H1 (cell line): ENCODE data around the gene WASL. TPM values are rescaled to one million over a fixed set of nuclear protein-coding genes. Genes with fewer than 3 reads are reported as not detected.
A peak's percentile ranks its signal among the peaks of the same experiment; 100 is the strongest.

Experiments
- CTCF ChIA-PET: fragments of 300-600 bp; sonication (Branson Sonifier 250); formaldehyde crosslinking; loops from one replicate; lab custom pipeline; 2021; ENCODE audit not compliant: partially characterized antibody; lab: Charles Lee
- POLR2A ChIA-PET: fragments of 300-600 bp; sonication (Branson Sonifier 250); formaldehyde crosslinking; loops from one replicate; lab custom pipeline; 2021; ENCODE audit warnings: inconsistent platforms; ENCODE audit not compliant: partially characterized antibody; lab: Charles Lee
- DNase-seq, 2 experiments: peaks; one replicate each; pipeline versions ENCODE4 v3.0.0 to v3.0.0-alpha.2; 2010 to 2022; ENCODE audit warnings: low spot score in 2 of 2, low read depth in 1 of 2, mixed read lengths in 1 of 2
- FAIRE-seq: peaks from 2 replicates; lab custom pipeline; 2011; peaks lifted over from hg19 to GRCh38; lab: Jason Lieb, UNC
- H2AFZ ChIP-seq: 2 replicates; pipeline ENCODE4 v1.8.1; 2012; ENCODE audit warnings: low read length, inconsistent platforms
- H2AK5ac ChIP-seq: 2 replicates; pipeline ENCODE4 v1.6.1; 2013; ENCODE audit warnings: low read depth, low read length
- H2BK120ac ChIP-seq: replicated peaks from 2 replicates; pipeline ENCODE3; 2013; ENCODE audit warnings: low read depth, low read length, inconsistent platforms
- H2BK12ac ChIP-seq: 2 replicates; pipeline ENCODE4 v1.6.1; 2013; ENCODE audit warnings: low read depth, low read length
- H2BK15ac ChIP-seq: 2 replicates; pipeline ENCODE4 v1.6.1; 2013; ENCODE audit warnings: low read length
- H2BK20ac ChIP-seq: 2 replicates; pipeline ENCODE4 v1.6.1; 2013; ENCODE audit warnings: low read length
- H2BK5ac ChIP-seq: 2 replicates; pipeline ENCODE4 v1.6.1; 2013; ENCODE audit warnings: low read depth, low read length
- H3K14ac ChIP-seq: 2 replicates; pipeline ENCODE4 v1.6.1; 2013; ENCODE audit warnings: inconsistent platforms; ENCODE audit not compliant: insufficient read length
- H3K18ac ChIP-seq: 2 replicates; pipeline ENCODE4 v1.6.1; 2013; ENCODE audit warnings: low read length; ENCODE audit errors: extremely low read depth
- H3K23ac ChIP-seq: 2 replicates; pipeline ENCODE4 v1.6.1; 2013; ENCODE audit warnings: inconsistent platforms; ENCODE audit not compliant: insufficient read length
- H3K23me2 ChIP-seq: 2 replicates; pipeline ENCODE4 v1.6.1; 2013; ENCODE audit warnings: low read depth, low read length
- H3K27ac ChIP-seq: 2 replicates; pipeline ENCODE4 v1.6.1; 2011; ENCODE audit warnings: low read depth, low read length, inconsistent platforms
- H3K27me3 ChIP-seq, 4 experiments: replicated peaks in 1 of 4; 1 replicate in 1 of 4; 2 replicates in 3 of 4; pipeline versions ENCODE4 v1.6.1 to v1.8.1; 2011 to 2013; ENCODE audit warnings: low read length in 3 of 4, mild to moderate bottlenecking in 3 of 4, inconsistent platforms in 2 of 4, mixed read lengths in 2 of 4, moderate library complexity in 1 of 4; ENCODE audit not compliant: control insufficient read depth in 3 of 4, insufficient read depth in 3 of 4; ENCODE audit errors: extremely low read depth in 1 of 4
- H3K36me3 ChIP-seq, 4 experiments: 2 replicates each; pipeline versions ENCODE4 v1.6.1 to v1.8.1; 2011 to 2013; ENCODE audit warnings: mild to moderate bottlenecking in 4 of 4, low read length in 3 of 4, moderate library complexity in 2 of 4, control low read depth in 1 of 4, inconsistent platforms in 1 of 4; ENCODE audit not compliant: insufficient read depth in 4 of 4, control insufficient read depth in 2 of 4
- H3K4ac ChIP-seq: replicated peaks from 2 replicates; pipeline ENCODE3; 2013; ENCODE audit warnings: low read length, low read depth, mixed read lengths, inconsistent platforms; ENCODE audit not compliant: insufficient read length
- H3K4me1 ChIP-seq, 4 experiments: replicated peaks in 1 of 4; 1 replicate in 1 of 4; 2 replicates in 3 of 4; pipeline versions ENCODE4 v1.6.1 to v1.8.1; 2011 to 2013; ENCODE audit warnings: low read length in 3 of 4, inconsistent platforms in 2 of 4, mixed read lengths in 1 of 4; ENCODE audit not compliant: insufficient read depth in 4 of 4, control insufficient read depth in 3 of 4
- H3K4me2 ChIP-seq, 2 experiments: 2 replicates each; pipeline versions ENCODE4 v1.6.1 to v1.8.1; 2011 to 2013; ENCODE audit warnings: low read depth in 2 of 2, low read length in 2 of 2, control low read depth in 1 of 2, inconsistent platforms in 1 of 2, mild to moderate bottlenecking in 1 of 2; ENCODE audit not compliant: insufficient read depth in 1 of 2
- H3K4me3 ChIP-seq, 4 experiments: fragments of 200-600, 300-600 bp in 1 of 4; sonication (generic), shearing (Covaris generic), sonication (Bioruptor Twin) in 1 of 4; 2 replicates each; pipeline versions ENCODE4 v1.5.1 to v1.8.1; 2011 to 2016; ENCODE audit warnings: low read length in 4 of 4, low read depth in 3 of 4, control low read depth in 2 of 4, inconsistent platforms in 2 of 4, mild to moderate bottlenecking in 2 of 4, mixed read lengths in 1 of 4, moderate library complexity in 1 of 4; ENCODE audit not compliant: insufficient read depth in 2 of 4; ENCODE audit errors: extremely low read depth in 1 of 4
- H3K56ac ChIP-seq: replicated peaks from 2 replicates; pipeline ENCODE3; 2013; ENCODE audit warnings: low read depth, mild to moderate bottlenecking, mixed read lengths, low read length, inconsistent platforms; ENCODE audit not compliant: insufficient read length
- H3K79me1 ChIP-seq: 2 replicates; pipeline ENCODE4 v1.6.1; 2013; ENCODE audit warnings: low read depth, low read length, control low read depth
- H3K79me2 ChIP-seq, 2 experiments: 2 replicates each; pipeline versions ENCODE4 v1.6.1 to v1.8.1; 2012 to 2013; ENCODE audit warnings: low read length in 2 of 2, mild to moderate bottlenecking in 2 of 2, inconsistent platforms in 1 of 2; ENCODE audit not compliant: insufficient read depth in 2 of 2, control insufficient read depth in 1 of 2
- H3K9ac ChIP-seq, 4 experiments: replicated peaks in 1 of 4; 1 replicate in 1 of 4; 2 replicates in 3 of 4; pipeline versions ENCODE4 v1.6.1 to v1.8.1; 2011 to 2013; ENCODE audit warnings: low read depth in 3 of 4, low read length in 3 of 4, control low read depth in 2 of 4, mild to moderate bottlenecking in 2 of 4, moderate library complexity in 2 of 4, inconsistent platforms in 1 of 4; ENCODE audit errors: extremely low read depth in 1 of 4
- H3K9me3 ChIP-seq, 2 experiments: 2 replicates each; pipeline versions ENCODE4 v1.6.1 to v1.8.1; 2012 to 2013; ENCODE audit warnings: mild to moderate bottlenecking in 2 of 2, moderate library complexity in 2 of 2, control low read depth in 1 of 2, inconsistent platforms in 1 of 2, low read depth in 1 of 2, low read length in 1 of 2, mixed read lengths in 1 of 2; ENCODE audit not compliant: insufficient read depth in 2 of 2
- H4K20me1 ChIP-seq, 2 experiments: replicated peaks in 1 of 2; 2 replicates each; pipeline versions ENCODE3 to v1.8.1; 2011 to 2013; ENCODE audit warnings: inconsistent platforms in 2 of 2, low read length in 2 of 2, mild to moderate bottlenecking in 1 of 2; ENCODE audit not compliant: insufficient read depth in 2 of 2, control insufficient read depth in 1 of 2
- H4K5ac ChIP-seq: 2 replicates; pipeline ENCODE4 v1.6.1; 2013; ENCODE audit warnings: low read length, low read depth, mixed read lengths, inconsistent platforms; ENCODE audit not compliant: insufficient read length
- H4K8ac ChIP-seq: 2 replicates; pipeline ENCODE4 v1.8.0; 2013; ENCODE audit warnings: mild to moderate bottlenecking, moderate library complexity, low read length, inconsistent platforms; ENCODE audit not compliant: insufficient read depth; ENCODE audit errors: extremely low read depth
- H4K91ac ChIP-seq: replicated peaks from 2 replicates; pipeline ENCODE3; 2013; ENCODE audit warnings: low read length, mixed read lengths, inconsistent platforms; ENCODE audit not compliant: insufficient read length
- GTF2F1 ChIP-seq: IDR thresholded peaks from 2 replicates; pipeline ENCODE4 v1.6.1; 2012; ENCODE audit warnings: low read depth, low read length, improper control_type of control experiment, borderline replicate concordance
- HDAC6 ChIP-seq: IDR thresholded peaks from one replicate; pipeline ENCODE4 v1.7.1; 2012; ENCODE audit warnings: low read depth, mild to moderate bottlenecking, inconsistent platforms, low read length, moderate library complexity
- JUND ChIP-seq: IDR thresholded peaks from 2 replicates; pipeline ENCODE4 v1.6.1; 2011; ENCODE audit warnings: mild to moderate bottlenecking, improper control_type of control experiment, low read length
- POU5F1 ChIP-seq: IDR thresholded peaks from 2 replicates; pipeline ENCODE4 v1.6.1; 2011; ENCODE audit warnings: low read depth, mild to moderate bottlenecking, low read length, moderate library complexity
- SP4 ChIP-seq: IDR thresholded peaks from 2 replicates; pipeline ENCODE4 v1.6.1; 2012; ENCODE audit warnings: low read length, inconsistent platforms
- WGBS, 2 experiments: shearing (Covaris generic) in 1 of 2; methylation state at CpG; one replicate each; pipeline versions ENCODE4 v1.1.6 to v1.1.7; 2013 to 2015; ENCODE audit warnings: low lambda C conversion rate in 2 of 2, mixed read lengths in 2 of 2, inconsistent platforms in 1 of 2, low coverage in 1 of 2, missing lambda C conversion rate in 1 of 2; ENCODE audit not compliant: insufficient replicate concordance in 2 of 2, insufficient coverage in 1 of 2, insufficient read length in 1 of 2; ENCODE audit errors: extremely low coverage in 1 of 2, missing lambda C conversion rate in 1 of 2; 5-methylcytosine and 5-hydroxymethylcytosine counted together
- polyA plus RNA-seq, 7 experiments: library from polyadenylated mRNA; depleted of rRNA in 3 of 7; stranded (reverse) in 5 of 7; unstranded in 2 of 7; fragments of >200 nt in 5 of 7; fragments of 200-250 nt in 2 of 7; gene quantifications; 1 replicate in 5 of 7; 2 replicates in 1 of 7; 4 replicates in 1 of 7; pipeline versions ENCODE4 v1.2.1 to v1.2.3, GENCODE V29; 2011 to 2013; ENCODE audit warnings: missing spikeins in 2 of 7, mixed read lengths in 2 of 7
- total RNA-seq: library from RNA; stranded (reverse); fragmentation: NEBNext Ultra II Directional; extraction: Animal tissue kit (Norgen Biotek cat#: 25700); gene quantifications from 2 replicates; pipeline ENCODE4 v1.2.1, GENCODE V29; 2021
- TF ChIP-seq, protein P1 (sequence below), 3 experiments: IDR thresholded peaks; 1 replicate in 2 of 3; 2 replicates in 1 of 3; pipeline versions ENCODE4 v1.5.1 to v1.6.1; 2011; ENCODE audit warnings: low read length in 3 of 3, mild to moderate bottlenecking in 3 of 3, inconsistent platforms in 2 of 3, low read depth in 1 of 3, moderate library complexity in 1 of 3; ENCODE audit not compliant: insufficient read depth in 1 of 3; ENCODE audit errors: control extremely low read depth in 1 of 3
- TF ChIP-seq, protein P2 (sequence below): IDR thresholded peaks from 2 replicates; pipeline ENCODE4 v1.6.1; 2011; ENCODE audit warnings: low read depth, mild to moderate bottlenecking, low read length; ENCODE audit not compliant: insufficient read depth

Gene WASL
- total and polyA plus RNA-seq, 2 of the 8 experiments (the other 6 are each of a cell fraction or from before 2014, with no cell fraction given), result 7.7 to 38.9 TPM

GRCh38 chr7:123716877-123717276 is 31.9 kb downstream of the WASL start:
- Histone ChIP-seq H3K9me3 (no peaks in the 10 kb centered on the region; a peak in 1 of 4 replicates), H3K27ac (no peak overlapping the region), H2BK12ac (no peak overlapping the region), H4K8ac (no peak overlapping the region), H3K56ac (no peak overlapping the region), H3K36me3 (peaks cover 0 to 6% (median 0%) of the 10 kb centered on the region in 4 experiments; a peak in 1 of 8 replicates), H4K5ac (no peak overlapping the region), H3K4ac (no peak overlapping the region), H2AK5ac (no peak overlapping the region), H3K14ac (no peak overlapping the region), H3K4me1 (peaks cover 0 to 3% (median 1%) of the 10 kb centered on the region in 4 experiments; a peak in 2 of 7 replicates), H4K20me1 (peaks cover 0 to 2% of the 10 kb centered on the region in 2 experiments), H3K18ac (no peak overlapping the region), H2BK20ac (no peak overlapping the region), H3K4me2 (no peak overlapping the region), H4K91ac (no peak overlapping the region), H3K23ac (no peak overlapping the region), H3K9ac (no peak overlapping the region), H3K4me3 (no peak overlapping the region), H3K79me2 (peaks cover 3 to 98% of the 10 kb centered on the region in 2 experiments; a peak in 3 of 4 replicates), H2BK5ac (no peak overlapping the region), H3K27me3 (no peaks in the 10 kb centered on the region), H3K23me2 (no peaks in the 10 kb centered on the region; the same call in 1 of the 2 replicates), H2AFZ (no peak overlapping the region), H2BK120ac (no peak overlapping the region), H3K79me1 (peaks cover 2% of the 10 kb centered on the region), H2BK15ac (no peak overlapping the region)
- ChIA-PET POLR2A (interaction anchor here (3.5 kb wide), 1 partner anchor 32 kb away, joined by 19 read pairs; the partner anchor contains the start of gene WASL), CTCF (interaction anchor here (0.7 to 4.4 kb wide), 22 partner anchors 10 to 158 kb away, joined by 3 to 14 read pairs (median 4); partner anchors contain the start of gene WASL)
- DNase-seq (no peak), FAIRE-seq (no peak)
- WGBS, 2 experiments, result 80% methylated on average over 1 of the region's 1 CpG; no CpG with 5 or more reads in 1 of the 2 experiments
- no peak for TF ChIP-seq JUND
- TF ChIP-seq POU5F1, result no peak
- TF ChIP-seq HDAC6, result no peak
- no peak for TF ChIP-seq SP4
- no peak for TF ChIP-seq GTF2F1
- TF ChIP-seq, protein P1, sequence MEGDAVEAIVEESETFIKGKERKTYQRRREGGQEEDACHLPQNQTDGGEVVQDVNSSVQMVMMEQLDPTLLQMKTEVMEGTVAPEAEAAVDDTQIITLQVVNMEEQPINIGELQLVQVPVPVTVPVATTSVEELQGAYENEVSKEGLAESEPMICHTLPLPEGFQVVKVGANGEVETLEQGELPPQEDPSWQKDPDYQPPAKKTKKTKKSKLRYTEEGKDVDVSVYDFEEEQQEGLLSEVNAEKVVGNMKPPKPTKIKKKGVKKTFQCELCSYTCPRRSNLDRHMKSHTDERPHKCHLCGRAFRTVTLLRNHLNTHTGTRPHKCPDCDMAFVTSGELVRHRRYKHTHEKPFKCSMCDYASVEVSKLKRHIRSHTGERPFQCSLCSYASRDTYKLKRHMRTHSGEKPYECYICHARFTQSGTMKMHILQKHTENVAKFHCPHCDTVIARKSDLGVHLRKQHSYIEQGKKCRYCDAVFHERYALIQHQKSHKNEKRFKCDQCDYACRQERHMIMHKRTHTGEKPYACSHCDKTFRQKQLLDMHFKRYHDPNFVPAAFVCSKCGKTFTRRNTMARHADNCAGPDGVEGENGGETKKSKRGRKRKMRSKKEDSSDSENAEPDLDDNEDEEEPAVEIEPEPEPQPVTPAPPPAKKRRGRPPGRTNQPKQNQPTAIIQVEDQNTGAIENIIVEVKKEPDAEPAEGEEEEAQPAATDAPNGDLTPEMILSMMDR (IDR thresholded peaks at IDR 0.05; ENCODE audit: control extremely low read depth in 1 of 3, insufficient read depth in 1 of 3, low read depth in 1 of 3, low read length in 3 of 3), result peak in 1 of 3 experiments; percentile 2; a peak in 1 of 4 replicates
- TF ChIP-seq, protein P2, sequence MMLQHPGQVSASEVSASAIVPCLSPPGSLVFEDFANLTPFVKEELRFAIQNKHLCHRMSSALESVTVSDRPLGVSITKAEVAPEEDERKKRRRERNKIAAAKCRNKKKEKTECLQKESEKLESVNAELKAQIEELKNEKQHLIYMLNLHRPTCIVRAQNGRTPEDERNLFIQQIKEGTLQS, result no peak
